ENCODE measurements around the gene CARD10. TPM values are rescaled to one million over a fixed set of nuclear protein-coding genes. Genes with fewer than 3 reads are reported as not detected.

CARD10 gene
- total RNA-seq, 1 experiment from 2014 or later, result 0.26 TPM

- no peak for DNase-seq (ENCODE audit: low spot score)
- BruUV-seq (replicated peaks), result no TSS peak
- Histone ChIP-seq H3K27me3 (replicated peaks; ENCODE audit: insufficient read depth, low read depth, low read length, poor library complexity) (peaks cover 21% of the 10 kb centered on the region), H3K4me3 (ENCODE audit: low read depth, low read length, poor library complexity, severe bottlenecking) (no peak overlapping the region), H3K27ac (ENCODE audit: low read depth, low read length, poor library complexity, severe bottlenecking) (no peak overlapping the region), H3K9me3 (ENCODE audit: low read depth, low read length, poor library complexity, severe bottlenecking) (no peaks in the 10 kb centered on the region), H3K4me1 (ENCODE audit: insufficient read depth, low read length, poor library complexity, severe bottlenecking) (no peaks in the 10 kb centered on the region), H3K36me3 (ENCODE audit: insufficient read depth, low read length, poor library complexity, severe bottlenecking) (no peaks in the 10 kb centered on the region)
- intact Hi-C loops (cut with micrococcal nuclease; ENCODE audit: unreplicated experiment), result no loop called here
- POLR2A ChIA-PET (ENCODE audit: low non-redundant PET), result no interaction called here
- CTCF ChIA-PET, result no interaction called here
- TF ChIP-seq CTCF (conservative IDR thresholded peaks at IDR 0.05; ENCODE audit: low read depth, low read length) (no peak), EZH2 (IDR thresholded peaks at IDR 0.05; ENCODE audit: borderline replicate concordance, low read depth, low read length, poor library complexity, severe bottlenecking) (no peak)
Observed at GRCh38 chr22:37443086-37443485, 76.1 kb downstream of the CARD10 start.

GRCh38 chr22:37442537-37442936 is 76.7 kb downstream of the CARD10 start:
- H3K36me3 ChIP-seq (ENCODE audit: insufficient read depth, low read length, poor library complexity, severe bottlenecking), result no peaks in the 10 kb centered on the region

GRCh38 chr22:37442135-37442534 is 77.1 kb downstream of the CARD10 start:
- ChIA-PET POLR2A (ENCODE audit: low non-redundant PET) (no interaction called here), CTCF (no interaction called here)
- intact Hi-C loops (cut with micrococcal nuclease; ENCODE audit: unreplicated experiment), result no loop called here
- TF ChIP-seq CTCF (conservative IDR thresholded peaks at IDR 0.05; ENCODE audit: low read depth, low read length), result no peak
- TF ChIP-seq EZH2 (IDR thresholded peaks at IDR 0.05; ENCODE audit: borderline replicate concordance, low read depth, low read length, poor library complexity, severe bottlenecking), result no peak
- no peak for DNase-seq (ENCODE audit: low spot score)
- Histone ChIP-seq H3K4me1 (ENCODE audit: insufficient read depth, low read length, poor library complexity, severe bottlenecking) (no peaks in the 10 kb centered on the region), H3K36me3 (ENCODE audit: insufficient read depth, low read length, poor library complexity, severe bottlenecking) (no peaks in the 10 kb centered on the region), H3K4me3 (ENCODE audit: low read depth, low read length, poor library complexity, severe bottlenecking) (no peak overlapping the region), H3K9me3 (ENCODE audit: low read depth, low read length, poor library complexity, severe bottlenecking) (no peaks in the 10 kb centered on the region), H3K27ac (ENCODE audit: low read depth, low read length, poor library complexity, severe bottlenecking) (no peak overlapping the region), H3K27me3 (replicated peaks; ENCODE audit: insufficient read depth, low read depth, low read length, poor library complexity) (peaks cover 21% of the 10 kb centered on the region)
- no TSS peak for BruUV-seq (replicated peaks)

More at GRCh38 chr22:37442537-37442936, 76.7 kb downstream of the CARD10 start:
- TF ChIP-seq CTCF (conservative IDR thresholded peaks at IDR 0.05; ENCODE audit: low read depth, low read length), result no peak
- TF ChIP-seq EZH2 (IDR thresholded peaks at IDR 0.05; ENCODE audit: borderline replicate concordance, low read depth, low read length, poor library complexity, severe bottlenecking), result no peak
- ChIA-PET POLR2A (ENCODE audit: low non-redundant PET) (no interaction called here), CTCF (no interaction called here)
- DNase-seq (ENCODE audit: low spot score), result peak; percentile 43
- peaks cover 21% of the 10 kb centered on the region for H3K27me3 ChIP-seq (replicated peaks; ENCODE audit: insufficient read depth, low read depth, low read length, poor library complexity)
- H3K9me3 ChIP-seq (ENCODE audit: low read depth, low read length, poor library complexity, severe bottlenecking), result no peaks in the 10 kb centered on the region
- H3K4me3 ChIP-seq (ENCODE audit: low read depth, low read length, poor library complexity, severe bottlenecking), result no peak overlapping the region
- BruUV-seq (replicated peaks), result no TSS peak
- H3K4me1 ChIP-seq (ENCODE audit: insufficient read depth, low read length, poor library complexity, severe bottlenecking), result no peaks in the 10 kb centered on the region
- intact Hi-C loops (cut with micrococcal nuclease; ENCODE audit: unreplicated experiment), result no loop called here
- H3K27ac ChIP-seq (ENCODE audit: low read depth, low read length, poor library complexity, severe bottlenecking), result no peak overlapping the region

Data from A673 (cell line).